HG02642 (cell line): ENCODE data around the gene DLGAP5.

Experiments
- ATAC-seq: cut with Tn5 transposase; IDR thresholded peaks from one replicate; pipeline ENCODE4 v1.9.1; 2021; ENCODE audit warnings: mild to moderate bottlenecking; ENCODE audit not compliant: unreplicated experiment, poor library complexity

The DLGAP5 gene

GRCh38 chr14:55116246-55117030 is 74.9 kb downstream of the DLGAP5 start:
- ATAC-seq, result no peak

- no peak for ATAC-seq
Measured at GRCh38 chr14:55115861-55116245, 75.5 kb downstream of the DLGAP5 start.

- ATAC-seq, result no peak
Measured at GRCh38 chr14:55115460-55115859, 75.9 kb downstream of the DLGAP5 start.

GRCh38 chr14:55114720-55115119 is 76.7 kb downstream of the DLGAP5 start:
- no peak for ATAC-seq

- no peak for ATAC-seq
Measured at GRCh38 chr14:55111122-55111708, 80.2 kb downstream of the DLGAP5 start.

- ATAC-seq, result no peak
Measured at GRCh38 chr14:55109836-55110235, 81.5 kb downstream of the DLGAP5 start.

- no peak for ATAC-seq
Measured at GRCh38 chr14:55107766-55108554, 83.4 kb downstream of the DLGAP5 start.

GRCh38 chr14:55105991-55106390 is 85.4 kb downstream of the DLGAP5 start:
- no peak for ATAC-seq

- no peak for ATAC-seq
Measured at GRCh38 chr14:55103971-55104954, 87.1 kb downstream of the DLGAP5 start.

- ATAC-seq, result peak; percentile 45
Measured at GRCh38 chr14:55103005-55103640, 88.3 kb downstream of the DLGAP5 start.

GRCh38 chr14:55102141-55102621 is 89.2 kb downstream of the DLGAP5 start:
- peak; percentile 70 for ATAC-seq

- ATAC-seq, result no peak
Measured at GRCh38 chr14:55101698-55102097, 89.7 kb downstream of the DLGAP5 start.

- ATAC-seq, result no peak
Measured at GRCh38 chr14:55099756-55100155, 91.6 kb downstream of the DLGAP5 start.

- ATAC-seq, result no peak
Measured at GRCh38 chr14:55098561-55098898, 92.9 kb downstream of the DLGAP5 start.
